Epithelial cell of prostate (primary cell): ENCODE data around the gene JAML.
A peak's percentile ranks its signal among the peaks of the same experiment; 100 is the strongest.
"Not testable (repeated sequence)": the region's sequence is repeated elsewhere in the genome, so short reads cannot be mapped to it uniquely, and the experiment has no call there.

Experiments
- DNase-seq: peaks from one replicate; pipeline ENCODE4 v3.0.0-alpha.2; 2011; ENCODE audit warnings: low read depth, low spot score
- H3K27ac ChIP-seq: fragments of 450-650 bp; 2 replicates; pipeline ENCODE4 v1.5.1; 2017; ENCODE audit warnings: mild to moderate bottlenecking

Gene JAML

GRCh38 chr11:118199135-118199534 is 25.7 kb downstream of the JAML start:
- DNase-seq, result no peak
- no peak overlapping the region for H3K27ac ChIP-seq

GRCh38 chr11:118198370-118198769 is 26.4 kb downstream of the JAML start:
- H3K27ac ChIP-seq, result no peak overlapping the region
- DNase-seq, result no peak

GRCh38 chr11:118194835-118195627 is 29.8 kb downstream of the JAML start:
- peak overlapping the region; percentile 68 for H3K27ac ChIP-seq
- peak; percentile 77 for DNase-seq

- H3K27ac ChIP-seq, result peak overlapping the region; percentile 68
- DNase-seq, result no peak
These were observed 30.8 kb downstream of the JAML start for GRCh38 chr11:118193910-118194566.

- DNase-seq, H3K27ac ChIP-seq: not testable (repeated sequence)
These were observed 32.0 kb downstream of the JAML start for GRCh38 chr11:118192817-118193216.

GRCh38 chr11:118190942-118191506 is 33.8 kb downstream of the JAML start:
- H3K27ac ChIP-seq, DNase-seq: not testable (repeated sequence)

GRCh38 chr11:118186346-118187107 is 38.3 kb downstream of the JAML start:
- no peak for DNase-seq
- no peak overlapping the region for H3K27ac ChIP-seq

- DNase-seq, result no peak
- no peak overlapping the region for H3K27ac ChIP-seq
These were observed 39.8 kb downstream of the JAML start for GRCh38 chr11:118184784-118185579.

GRCh38 chr11:118183691-118184090 is 41.1 kb downstream of the JAML start:
- not testable (repeated sequence) for DNase-seq, H3K27ac ChIP-seq

- DNase-seq, result no peak
- no peak overlapping the region for H3K27ac ChIP-seq
These were observed 44.5 kb downstream of the JAML start for GRCh38 chr11:118180300-118180703.

- DNase-seq, result no peak
- peak overlapping the region; percentile 83 for H3K27ac ChIP-seq
These were observed 48.1 kb downstream of the JAML start for GRCh38 chr11:118176778-118177134.

- peak within 1 kb of the TSS; percentile 83 for H3K27ac ChIP-seq
- no peak for DNase-seq
These were observed 48.6 kb downstream of the JAML start, which contains the start of gene SCN2B for GRCh38 chr11:118175993-118176777. Gene SCN2B, minus strand, starts transcription at chr11:118176639. Its CDS starts 208 bp downstream, at chr11:118176431.

- H3K27ac ChIP-seq, result peak overlapping the region; percentile 83
- peak; percentile 48 for DNase-seq
These were observed 49.5 kb downstream of the JAML start for GRCh38 chr11:118175031-118175992.

GRCh38 chr11:118174006-118174567 is 50.7 kb downstream of the JAML start:
- peak overlapping the region; percentile 83 for H3K27ac ChIP-seq
- DNase-seq, result no peak

- no peak for DNase-seq
- no peak overlapping the region for H3K27ac ChIP-seq
These were observed 52.5 kb downstream of the JAML start for GRCh38 chr11:118172356-118172755.

GRCh38 chr11:118171269-118172062 is 53.3 kb downstream of the JAML start:
- no peak overlapping the region for H3K27ac ChIP-seq
- no peak for DNase-seq

GRCh38 chr11:118170882-118171268 is 53.9 kb downstream of the JAML start:
- DNase-seq, result no peak

More at GRCh38 chr11:118170882-118171268, 53.9 kb downstream of the JAML start:
- H3K27ac ChIP-seq, result no peak overlapping the region
